Left lung (tissue), 10 donors: ENCODE results near the gene UBE2QL1. TPM values are rescaled to one million over a fixed set of nuclear protein-coding genes. Genes with fewer than 3 reads are reported as not detected.

Experiments used
- ATAC-seq: fragments of 200-7000 bp; cut with Tn5 transposase; one replicate; pipeline ENCODE4 v1.9.1; 2020; ENCODE audit warnings: moderate library complexity
- DNase-seq, 4 donors: peaks; one replicate each; pipeline ENCODE4 v3.0.0-alpha.2; 2013 to 2020
- H3K27ac ChIP-seq, 2 donors: fragments of 200-600 bp; sonication (generic) in 1 of 2; one replicate each; pipeline versions ENCODE4 v1.5.0 to v1.8.0; 2020 to 2021
- H3K27me3 ChIP-seq, 2 donors: fragments of 200-600 bp; sonication (generic) in 1 of 2; one replicate each; pipeline versions ENCODE4 v1.5.0 to v1.8.0; 2020 to 2021
- H3K36me3 ChIP-seq, 2 donors: fragments of 200-600 bp; sonication (generic) in 1 of 2; one replicate each; pipeline versions ENCODE4 v1.5.0 to v1.8.0; 2020 to 2021
- H3K4me1 ChIP-seq, 2 donors: fragments of 200-600 bp; one replicate each; pipeline ENCODE4 v1.8.0; 2021
- H3K4me3 ChIP-seq, 2 donors: fragments of 200-600 bp; sonication (generic) in 1 of 2; one replicate each; pipeline versions ENCODE4 v1.5.0 to v1.8.0; 2020 to 2021; ENCODE audit warnings: mild to moderate bottlenecking in 1 of 2
- H3K9me3 ChIP-seq, 2 donors: fragments of 200-600 bp; sonication (generic) in 1 of 2; one replicate each; pipeline versions ENCODE4 v1.5.0 to v1.8.0; 2020 to 2021
- CTCF ChIP-seq, 2 donors: fragments of 200-600 bp; sonication (generic) in 1 of 2; IDR thresholded peaks; one replicate each; pipeline versions ENCODE4 v1.5.0 to v1.8.0; 2021; ENCODE audit warnings: antibody characterized with exemption in 2 of 2
- intact Hi-C, 2 donors: fragments of 100-400 bp; cut with DNase I; formaldehyde crosslinking; loops; one replicate each; pipeline versions ENCODE4 v1.11.2 to v1.14.2; 2022
- polyA plus RNA-seq, 6 donors: library from polyadenylated mRNA; unstranded; fragments of 120-200 nt; gene quantifications; one replicate each; pipeline ENCODE4 v1.2.1, GENCODE V29; 2013; ENCODE audit not compliant: insufficient read length in 6 of 6
- total RNA-seq, 2 donors: library from RNA; stranded (reverse); fragmentation: NEBNext Ultra II Directional; extraction: Animal tissue kit (Norgen Biotek cat#: 25700); gene quantifications; one replicate each; pipeline ENCODE4 v1.2.1, GENCODE V29; 2021
- donor health status: DM: no; HTN: yes; CAD: no.
- donor health status: DM: no; HTN: no; CAD: no.

The UBE2QL1 gene
- total and polyA plus RNA-seq, 8 donors = 0.05 to 0.32 (median 0.27) TPM

DNA sequence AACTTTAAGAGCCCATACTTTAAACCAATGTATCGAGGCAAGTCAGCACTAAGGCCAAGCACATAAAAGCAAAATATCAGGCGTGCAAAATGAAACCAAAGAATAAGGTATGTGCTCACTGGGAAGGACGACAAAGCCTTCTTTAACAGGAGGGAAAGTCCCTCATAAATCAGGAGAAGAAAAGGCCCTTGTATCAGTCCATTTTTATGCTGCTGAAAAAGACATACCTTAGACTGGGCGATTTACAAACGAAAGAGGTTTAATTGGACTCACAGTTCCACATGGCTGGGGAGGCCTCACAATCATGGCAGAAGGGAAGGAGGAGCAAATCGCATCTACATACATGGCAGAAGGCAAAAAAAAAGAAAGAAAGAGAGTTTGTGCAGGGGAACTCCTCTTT, 68.9 kb downstream of the UBE2QL1 start:
- no peak overlapping the region for H3K27ac ChIP-seq
- no peak overlapping the region for H3K4me3 ChIP-seq
- no peak for TF ChIP-seq CTCF (IDR thresholded peaks at IDR 0.05)
- no peaks in the 10 kb centered on the region for H3K36me3 ChIP-seq
- no peak for DNase-seq
- intact Hi-C loops = no loop called here
- H3K27me3 ChIP-seq = peaks cover 0 to 8% of the 10 kb centered on the region in 2 donors
- ATAC-seq = no peak
- H3K4me1 ChIP-seq = no peaks in the 10 kb centered on the region
- H3K9me3 ChIP-seq = no peaks in the 10 kb centered on the region

DNA sequence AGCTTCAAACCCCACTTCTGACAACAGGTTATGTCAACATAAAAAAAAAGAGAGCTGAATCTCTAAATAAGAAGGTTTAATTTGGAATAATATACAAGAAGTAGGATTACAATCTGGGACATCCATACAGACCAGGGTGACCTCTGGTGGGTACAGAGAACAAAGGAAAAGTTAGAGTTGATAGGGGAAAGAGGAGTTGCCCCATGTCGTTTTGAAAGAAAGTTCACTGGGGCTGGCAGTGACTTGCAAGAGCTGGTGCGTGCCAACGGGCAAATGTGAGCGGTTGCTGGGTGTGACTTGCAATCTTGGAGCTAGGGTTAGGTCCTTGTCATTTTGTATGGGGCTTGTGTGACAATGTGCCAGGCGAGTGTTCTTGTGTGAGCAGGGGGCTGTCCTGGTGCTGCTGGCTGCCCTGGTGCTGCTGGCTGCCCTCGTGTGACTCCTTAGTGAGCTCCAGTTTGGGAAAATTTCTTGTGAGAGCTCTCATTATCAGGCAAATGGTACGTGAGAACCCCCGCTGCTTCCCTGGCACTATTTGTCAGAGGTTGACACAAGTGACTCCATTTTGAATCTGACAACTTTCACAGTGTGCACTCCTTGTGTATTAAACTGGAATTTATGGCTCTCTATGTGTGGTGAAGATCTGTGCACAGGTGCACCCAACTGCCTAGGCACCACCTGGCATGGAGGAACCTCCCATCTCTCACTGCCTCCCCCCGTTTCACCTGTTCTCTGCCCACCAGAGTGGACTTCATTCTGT, 69.8 kb downstream of the UBE2QL1 start:
- Histone ChIP-seq H3K27me3 (peaks cover 0 to 17% of the 10 kb centered on the region in 2 donors), H3K9me3 (no peaks in the 10 kb centered on the region), H3K36me3 (no peaks in the 10 kb centered on the region), H3K4me1 (no peaks in the 10 kb centered on the region), H3K27ac (no peak overlapping the region), H3K4me3 (no peak overlapping the region)
- ATAC-seq = no peak
- DNase-seq = no peak
- TF ChIP-seq CTCF (IDR thresholded peaks at IDR 0.05) = no peak
- intact Hi-C loops = no loop called here

DNA sequence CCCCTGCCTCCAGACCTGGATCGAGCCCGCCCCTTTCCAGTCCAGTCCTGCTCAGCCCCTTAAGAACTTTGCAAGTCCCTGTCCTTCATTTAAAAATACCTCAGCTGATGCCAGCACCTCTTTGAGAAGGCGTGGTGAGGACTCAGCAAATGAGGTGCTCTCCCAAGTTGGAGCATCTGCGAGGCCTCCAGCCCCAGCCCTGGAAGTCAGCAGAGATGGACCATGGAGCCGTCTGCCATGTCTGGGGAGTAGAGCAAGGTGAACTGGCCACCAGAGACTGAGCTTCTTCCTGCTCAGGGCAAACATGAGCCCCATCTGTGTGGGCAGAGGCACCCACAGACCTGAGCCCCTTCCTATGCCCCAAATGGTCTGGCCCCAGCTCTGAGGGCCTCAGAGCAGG, 71.5 kb downstream of the UBE2QL1 start:
- Histone ChIP-seq H3K27me3 (peaks cover 0 to 17% of the 10 kb centered on the region in 2 donors), H3K9me3 (no peaks in the 10 kb centered on the region), H3K4me1 (no peaks in the 10 kb centered on the region), H3K36me3 (no peaks in the 10 kb centered on the region), H3K4me3 (no peak overlapping the region), H3K27ac (no peak overlapping the region)
- DNase-seq (no peak), ATAC-seq (no peak)
- TF ChIP-seq CTCF (IDR thresholded peaks at IDR 0.05) = no peak
- intact Hi-C loops = no loop called here

GRCh38 chr5:6522331-6522730, 73.7 kb downstream of the UBE2QL1 start:
- Histone ChIP-seq H3K4me1 (no peaks in the 10 kb centered on the region), H3K27me3 (peaks cover 0 to 17% of the 10 kb centered on the region in 2 donors), H3K9me3 (no peaks in the 10 kb centered on the region), H3K27ac (no peak overlapping the region), H3K4me3 (no peak overlapping the region), H3K36me3 (no peaks in the 10 kb centered on the region)
- intact Hi-C loops = no loop called here
- no peak for ATAC-seq
- no peak for TF ChIP-seq CTCF (IDR thresholded peaks at IDR 0.05)
- no peak for DNase-seq

DNA sequence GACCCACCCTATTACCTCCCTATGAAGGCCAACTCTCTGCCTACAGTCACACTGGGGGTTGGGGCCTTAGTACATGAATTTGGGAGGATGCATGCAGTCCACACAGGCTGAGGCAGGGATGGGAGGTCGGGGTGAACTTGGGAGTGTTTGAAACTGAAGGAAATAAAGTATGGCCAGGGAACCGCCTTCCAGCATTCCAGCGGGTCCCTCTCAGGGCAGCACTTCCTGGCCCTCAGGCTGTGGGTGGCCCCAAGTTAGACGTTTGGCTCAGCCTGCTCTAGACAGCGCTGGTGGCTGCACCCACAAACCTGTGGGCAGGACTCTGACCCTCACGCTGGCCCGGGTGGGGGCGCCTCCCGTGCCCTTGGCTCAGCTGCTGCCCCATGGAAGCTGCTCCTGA, 74.3 kb downstream of the UBE2QL1 start:
- no peak for ATAC-seq
- H3K27ac ChIP-seq = no peak overlapping the region
- DNase-seq = no peak
- H3K4me3 ChIP-seq = no peak overlapping the region
- no peaks in the 10 kb centered on the region for H3K4me1 ChIP-seq
- H3K9me3 ChIP-seq = no peaks in the 10 kb centered on the region
- H3K36me3 ChIP-seq = no peaks in the 10 kb centered on the region
- no peak for TF ChIP-seq CTCF (IDR thresholded peaks at IDR 0.05)
- intact Hi-C loops = no loop called here
- peaks cover 0 to 17% of the 10 kb centered on the region in 2 donors for H3K27me3 ChIP-seq
